Left cardiac atrium (tissue), 4 donors: ENCODE measurements around the gene RGCC. TPM values are rescaled to one million over a fixed set of nuclear protein-coding genes. Genes with fewer than 3 reads are reported as not detected.

ENCODE experiments used
- ATAC-seq, 2 donors: fragments of 200-7000 bp; cut with Tn5 transposase; one replicate each; pipeline ENCODE4 v1.9.1; 2020; ENCODE audit warnings: mild to moderate bottlenecking in 2 of 2, moderate library complexity in 2 of 2
- DNase-seq: peaks from one replicate; pipeline ENCODE4 v3.0.0-alpha.2; 2020
- intact Hi-C, 2 donors: fragments of 100-400 bp; cut with DNase I; formaldehyde crosslinking; loops; one replicate each; pipeline versions ENCODE4 v1.14.1 to v1.15.1; 2022 to 2023
- total RNA-seq, 2 donors: library from RNA; stranded (reverse); fragmentation: NEBNext Ultra II Directional; extraction: Animal tissue kit (Norgen Biotek cat#: 25700); gene quantifications; one replicate each; pipeline ENCODE4 v1.2.1, GENCODE V29; 2021
- donor health status: DM: no; HTN: yes; CAD: no.
- donor health status: DM: no; HTN: yes; CAD: no; lungs with severe emphysema.
- donor health status: DM: yes; HTN: yes; CAD: no.
- donor health status: Dilated cardiomyopathy.

Gene RGCC
- total RNA-seq, 2 donors from 2014 or later = 40.8 to 43.2 TPM

DNA sequence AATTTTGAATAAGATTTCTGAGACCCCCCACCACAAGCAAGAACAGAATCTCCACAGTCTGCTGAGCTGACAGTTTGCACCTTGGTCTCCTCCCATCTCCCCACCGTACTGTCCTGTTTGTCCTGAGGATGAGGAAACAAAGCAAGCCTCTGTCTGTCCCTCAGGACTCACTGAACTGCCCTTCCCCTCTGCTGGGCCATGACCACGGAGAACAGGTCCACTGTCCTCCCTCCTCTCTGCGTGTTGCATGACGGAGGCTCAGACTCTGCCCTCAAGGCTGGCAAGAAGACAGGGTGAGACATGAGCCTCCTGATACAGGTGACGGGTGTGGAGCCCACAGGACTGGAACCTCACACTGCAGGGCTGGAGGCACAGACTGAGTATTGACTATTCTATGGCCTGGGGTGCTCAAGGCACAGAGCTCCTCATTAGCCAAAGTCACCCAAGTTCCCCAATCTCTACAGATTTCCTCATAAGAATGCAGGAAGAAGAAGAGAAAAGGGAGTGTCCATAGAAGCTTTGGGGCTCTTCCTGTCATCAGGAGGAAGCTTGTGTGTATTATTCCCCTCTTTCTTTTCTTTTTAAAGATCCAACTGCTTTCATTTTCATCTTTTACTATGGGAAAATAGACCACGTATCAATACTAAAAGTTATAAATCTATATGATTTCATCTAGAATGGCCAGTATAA is 22.4 kb upstream of the RGCC start:
- intact Hi-C loops = no loop called here
- ATAC-seq (no peak), DNase-seq (no peak)

DNA sequence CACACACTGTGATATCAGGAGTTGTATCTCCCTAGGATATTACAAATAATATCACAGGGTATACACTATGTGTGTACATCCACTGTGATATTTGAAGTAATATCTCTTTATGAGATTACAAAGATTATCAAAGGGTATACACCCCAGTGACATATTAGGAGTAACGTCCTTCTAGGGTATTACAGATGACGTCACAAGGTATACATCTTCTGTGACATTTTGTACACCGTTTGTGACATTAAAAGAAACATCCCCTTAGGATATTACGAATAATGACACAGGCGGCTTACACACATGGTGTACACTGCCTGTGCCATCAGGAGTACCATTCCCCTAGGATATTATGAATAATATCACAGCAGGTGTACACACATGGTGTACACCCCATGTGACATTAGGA is 13.4 kb upstream of the RGCC start:
- ATAC-seq (no peak), DNase-seq (no peak)
- intact Hi-C loops = no loop called here

DNA sequence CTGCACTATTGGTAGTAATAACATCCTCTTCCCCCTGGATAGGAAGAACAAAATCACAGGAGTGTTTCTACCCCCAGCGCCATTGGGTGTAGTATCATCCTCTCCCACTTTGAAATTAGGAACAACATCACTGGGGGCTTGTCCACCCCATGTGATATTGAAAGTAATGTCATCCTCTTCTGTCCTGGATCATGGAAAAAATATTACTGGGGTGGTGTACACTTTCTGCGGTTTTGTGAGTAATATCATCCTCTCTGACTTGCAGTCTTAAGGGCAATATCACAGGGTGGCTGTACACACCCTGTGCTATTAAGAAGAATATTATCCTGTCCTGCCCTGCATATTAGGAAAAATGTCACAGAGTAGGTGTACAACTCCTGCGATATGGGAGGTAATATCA is 4.9 kb upstream of the RGCC start:
- intact Hi-C loops = no loop called here
- ATAC-seq (no peak), DNase-seq (no peak)

DNA sequence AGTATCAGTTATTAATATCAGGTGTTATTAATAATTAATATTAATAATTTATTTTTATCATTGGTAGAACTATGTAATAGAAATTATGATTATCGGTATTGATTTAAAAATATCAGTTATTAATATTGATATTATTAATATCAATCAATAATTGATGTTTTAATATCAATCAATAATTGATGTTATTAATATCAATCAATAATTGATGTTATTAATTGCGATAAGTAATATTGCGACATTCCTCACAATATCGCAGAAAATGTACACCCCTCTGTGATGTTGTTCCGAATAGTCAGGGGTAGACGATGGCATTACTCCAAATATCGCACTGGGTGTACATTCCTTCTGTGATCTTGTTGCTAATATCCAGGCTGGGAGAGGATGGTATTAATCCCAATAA is 3.7 kb upstream of the RGCC start:
- intact Hi-C loops = no loop called here
- ATAC-seq (no peak), DNase-seq (no peak)

DNA sequence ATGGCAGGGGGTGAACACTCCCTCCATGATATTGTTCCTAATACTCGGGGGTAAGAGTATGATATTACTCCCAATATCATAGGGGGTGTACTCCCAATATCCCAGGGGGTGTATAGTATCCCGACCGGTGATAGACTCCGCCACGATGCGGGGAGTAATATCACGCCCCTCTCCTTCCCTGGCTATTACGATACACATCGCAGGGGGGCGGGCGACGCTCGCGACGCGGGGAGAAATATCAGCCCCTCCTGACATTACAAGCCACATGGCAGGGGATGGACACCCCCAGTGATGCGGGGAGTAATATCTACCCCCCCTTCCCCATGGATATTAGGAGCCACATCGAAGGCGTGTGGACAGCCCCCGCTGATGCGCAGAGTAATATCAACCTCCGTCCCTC is 3.2 kb upstream of the RGCC start:
- intact Hi-C loops = no loop called here
- DNase-seq = no peak
- no peak for ATAC-seq

DNA sequence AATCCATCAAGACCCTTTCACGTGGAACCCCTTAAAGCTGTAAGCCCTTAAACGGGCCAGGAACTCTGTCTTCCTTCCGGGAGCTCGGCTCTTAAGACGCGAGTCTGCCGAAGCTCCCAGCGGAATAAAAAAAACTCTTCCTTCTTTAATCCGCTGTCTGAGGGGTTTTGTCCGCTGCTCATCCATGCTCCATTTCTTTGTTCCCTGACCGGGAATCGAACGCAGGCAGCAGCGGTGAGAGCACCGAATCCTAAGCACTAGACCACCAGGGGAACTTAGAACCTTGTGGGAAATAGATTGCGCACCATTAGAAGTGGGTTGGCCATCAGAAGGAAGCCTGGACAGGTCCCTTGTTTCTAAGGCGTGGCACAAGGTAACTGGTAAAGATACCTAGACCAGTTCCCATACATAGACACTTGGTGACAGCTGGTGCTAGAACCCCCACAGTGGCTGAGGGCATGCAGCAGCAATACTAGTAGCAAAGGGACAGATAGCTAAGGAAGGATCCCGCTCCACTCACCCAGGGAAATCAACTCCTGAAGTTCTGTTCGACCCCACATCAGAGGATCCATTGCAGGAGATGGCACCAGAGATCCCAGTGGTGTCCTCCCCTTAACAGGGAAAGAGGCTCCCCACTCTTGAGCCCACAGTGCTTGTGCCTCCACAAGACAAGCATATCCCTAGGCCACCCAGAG is 1.5 kb upstream of the RGCC start:
- intact Hi-C loops = loop anchor here in 1 of 2 donors (5.0 kb wide), 1 partner anchor 196 kb away; no protein-coding TSS in a partner anchor
- no peak for ATAC-seq
- no peak for DNase-seq

DNA sequence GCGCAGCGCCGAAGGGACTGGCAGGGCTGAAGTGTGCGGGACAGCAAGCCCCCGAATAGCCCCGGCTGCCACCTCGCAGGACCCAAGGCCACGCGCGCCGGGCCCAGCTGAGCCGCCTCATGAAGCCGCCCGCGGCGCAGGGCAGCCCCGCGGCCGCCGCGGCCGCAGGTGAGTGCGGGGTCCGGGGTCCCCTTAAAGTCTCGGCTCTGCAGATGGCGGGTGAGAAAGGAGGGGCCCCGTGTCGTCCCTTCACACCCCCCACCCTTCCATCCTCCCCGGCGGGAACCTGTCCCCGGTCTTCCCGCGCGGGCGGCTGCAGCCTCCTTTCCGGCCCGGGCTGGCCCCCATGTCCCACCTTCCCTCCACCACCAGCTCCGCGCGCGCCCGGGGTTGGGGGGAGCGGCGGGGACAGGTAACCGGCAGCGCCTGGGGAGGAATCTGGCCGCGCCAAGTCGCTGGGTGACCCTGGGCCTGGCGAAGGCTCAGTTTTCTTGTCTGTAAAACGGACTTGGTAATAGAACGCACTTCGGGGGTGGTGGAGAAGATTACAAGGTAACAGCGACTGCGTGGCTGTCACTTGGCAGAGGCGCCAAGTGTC is 338 bp downstream of the RGCC start:
- DNase-seq (no peak), ATAC-seq (peak; percentile 12 to 28)
- intact Hi-C loops = loop anchor here in 1 of 2 donors (5.0 kb wide), 1 partner anchor 195 kb away; no protein-coding TSS in a partner anchor

DNA sequence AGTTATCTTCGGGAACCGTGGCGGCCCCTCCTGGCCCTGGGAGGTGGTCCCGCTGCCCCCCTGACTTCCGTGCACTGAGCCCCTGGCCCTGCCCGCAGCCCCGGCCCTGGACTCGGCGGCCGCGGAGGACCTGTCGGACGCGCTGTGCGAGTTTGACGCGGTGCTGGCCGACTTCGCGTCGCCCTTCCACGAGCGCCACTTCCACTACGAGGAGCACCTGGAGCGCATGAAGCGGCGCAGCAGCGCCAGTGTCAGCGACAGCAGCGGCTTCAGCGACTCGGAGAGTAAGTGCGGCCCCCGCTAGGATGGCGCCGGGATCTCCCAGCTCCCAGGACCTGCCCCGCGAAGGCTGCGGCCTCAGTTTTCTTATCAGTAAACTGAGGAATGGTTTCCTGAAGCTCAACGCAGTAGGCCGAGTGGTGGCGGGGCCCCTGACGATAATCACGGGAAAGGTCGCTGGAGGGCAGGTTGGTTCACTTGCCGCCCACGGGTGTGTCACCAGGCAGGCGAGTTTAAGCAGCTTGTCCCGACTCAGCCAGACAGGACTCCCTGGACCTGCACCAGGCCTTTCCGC is 924 bp downstream of the RGCC start:
- intact Hi-C loops = loop anchor here in 1 of 2 donors (5.0 kb wide), 1 partner anchor 194 kb away; no protein-coding TSS in a partner anchor

DNA sequence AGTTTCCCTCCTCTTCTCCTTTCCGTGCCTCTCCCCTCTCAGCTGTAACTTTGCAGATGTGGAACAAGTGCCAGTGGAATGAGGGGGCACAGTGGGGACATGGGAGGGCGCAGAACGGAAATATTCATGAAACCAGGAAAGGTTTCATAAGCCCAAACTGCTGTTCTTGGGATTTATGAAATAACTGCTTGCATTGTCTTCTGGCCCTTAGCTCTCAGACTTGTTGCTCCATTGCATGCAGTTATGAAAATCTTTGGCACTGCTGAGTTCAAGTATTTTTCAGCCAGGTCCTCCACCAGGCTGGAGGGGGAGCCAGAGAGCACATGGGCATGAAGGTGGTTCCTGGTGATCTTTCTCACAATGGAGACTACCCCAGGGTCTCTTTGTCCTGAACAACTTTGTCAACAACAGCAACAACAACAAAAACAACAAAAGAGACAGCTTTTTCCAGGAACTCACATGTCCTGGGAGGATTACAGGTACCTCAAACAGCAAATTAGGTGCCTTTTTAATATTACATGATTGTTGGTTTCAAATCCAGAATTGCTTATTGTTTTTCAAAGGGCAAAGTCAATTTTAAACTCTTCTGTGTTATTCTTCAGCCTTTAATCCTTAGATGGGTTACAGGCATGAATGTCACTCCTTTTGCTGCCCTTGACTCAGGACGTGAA is 1.5 kb downstream of the RGCC start:
- intact Hi-C loops = loop anchor here in 1 of 2 donors (5.0 kb wide), 1 partner anchor 193 kb away; no protein-coding TSS in a partner anchor
- peak; percentile 4 to 31 for ATAC-seq
- peak; percentile 28 for DNase-seq

More for the DNA sequence above, 924 bp downstream of the RGCC start:
- ATAC-seq = peak; percentile 30 to 38
- peak; percentile 49 for DNase-seq

DNA sequence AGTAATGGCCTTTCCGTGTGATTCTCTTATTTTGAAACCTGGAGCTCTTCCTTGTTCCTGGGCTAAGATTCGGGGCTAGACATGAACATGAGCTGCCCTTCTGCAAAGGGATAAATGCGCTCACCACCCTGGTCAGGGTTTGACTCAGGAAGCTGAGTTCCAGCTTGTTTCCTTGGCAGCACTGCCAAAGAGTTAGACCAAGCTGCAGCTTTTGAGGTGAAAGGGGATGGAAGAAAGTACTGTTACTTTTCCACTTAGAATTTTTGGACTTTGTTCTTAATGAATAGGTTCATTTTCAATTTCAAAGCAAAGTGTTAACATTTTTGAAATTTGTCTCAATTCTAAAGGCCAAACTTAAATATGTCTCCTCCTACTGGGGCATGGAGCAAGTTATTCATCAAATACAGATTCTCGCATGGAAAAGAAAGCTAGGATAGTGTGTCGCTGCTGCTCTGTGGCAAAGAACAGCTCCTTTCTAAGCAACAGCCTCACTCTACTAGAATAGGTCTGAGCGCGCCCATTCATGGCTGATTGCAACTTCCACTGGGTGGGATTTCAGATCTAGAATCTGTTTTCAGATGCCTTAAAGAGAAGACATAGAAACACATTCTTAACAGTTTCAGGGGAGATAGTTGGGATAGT is 2.2 kb downstream of the RGCC start:
- no peak for DNase-seq
- no peak for ATAC-seq
- intact Hi-C loops = loop anchor here in 1 of 2 donors (5.0 kb wide), 1 partner anchor 193 kb away; no protein-coding TSS in a partner anchor

DNA sequence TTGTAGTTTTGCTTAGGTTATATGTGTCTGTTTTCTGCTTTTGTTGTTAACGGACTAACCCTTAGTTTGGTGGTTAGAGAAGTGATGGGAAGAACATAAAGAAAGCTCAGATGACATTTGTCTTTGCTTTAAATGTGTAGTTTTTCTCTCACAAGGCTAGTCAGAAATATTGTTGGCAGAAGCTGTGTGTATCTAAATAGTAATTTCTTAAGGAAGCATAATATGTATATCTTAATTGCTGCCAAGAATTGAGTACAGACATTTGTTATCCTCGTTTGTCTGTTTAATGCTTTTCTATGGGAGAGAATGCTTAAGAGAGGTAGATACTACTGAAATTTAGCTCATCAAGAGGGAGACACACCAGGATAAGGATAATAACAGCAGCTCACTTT is 2.7 kb downstream of the RGCC start:
- intact Hi-C loops = no loop called here
- no peak for ATAC-seq
- DNase-seq = no peak

DNA sequence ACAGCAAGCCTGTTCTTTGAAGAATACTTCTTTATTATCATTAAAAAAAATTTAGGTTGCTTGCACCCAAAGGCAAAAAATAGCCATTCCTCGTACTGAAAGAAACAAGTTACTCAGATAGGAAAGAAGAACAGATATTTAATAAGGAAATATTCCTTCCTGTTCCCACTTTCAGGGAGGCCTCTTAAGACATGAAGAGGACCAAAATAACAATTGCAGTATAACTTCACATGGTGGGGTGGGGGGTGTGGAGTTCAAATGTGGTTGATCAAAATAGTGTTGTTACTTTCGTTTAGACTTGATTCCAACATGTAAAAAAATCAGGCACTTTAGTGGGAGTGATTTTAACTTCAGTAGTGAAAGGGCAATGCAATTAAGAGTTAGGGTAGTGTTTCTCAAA is 3.6 kb downstream of the RGCC start:
- no peak for ATAC-seq
- intact Hi-C loops = no loop called here
- DNase-seq = no peak

DNA sequence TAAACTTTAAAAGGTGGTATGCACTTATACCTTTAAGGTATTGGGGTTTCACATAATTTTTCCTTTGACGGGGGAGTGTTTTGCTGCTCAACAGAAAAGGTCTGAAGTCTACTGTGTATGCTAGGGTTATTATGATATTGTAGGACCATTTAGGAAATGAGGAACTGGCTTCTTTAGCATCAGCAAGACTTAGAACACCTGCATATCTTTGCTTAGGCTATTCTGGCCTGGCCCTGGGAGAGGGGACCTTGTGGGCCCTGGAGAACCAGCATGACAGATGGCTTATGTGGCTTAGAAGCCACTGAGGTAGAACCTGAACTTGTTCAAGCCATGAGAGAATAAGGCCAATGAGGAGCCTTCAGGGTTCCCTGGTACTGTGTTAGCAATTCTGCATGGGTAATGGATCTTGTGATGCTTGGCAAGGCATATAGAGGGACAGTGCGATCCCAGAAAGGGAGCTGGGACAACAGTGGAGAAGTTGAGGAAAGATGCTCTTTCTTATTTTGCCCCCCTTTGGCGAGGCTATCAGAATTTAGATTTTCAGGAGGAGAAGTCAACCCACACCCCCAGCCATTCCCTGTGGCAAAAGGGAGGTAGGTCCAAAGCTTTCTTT is 4.3 kb downstream of the RGCC start:
- DNase-seq (no peak), ATAC-seq (no peak)
- intact Hi-C loops = no loop called here

DNA sequence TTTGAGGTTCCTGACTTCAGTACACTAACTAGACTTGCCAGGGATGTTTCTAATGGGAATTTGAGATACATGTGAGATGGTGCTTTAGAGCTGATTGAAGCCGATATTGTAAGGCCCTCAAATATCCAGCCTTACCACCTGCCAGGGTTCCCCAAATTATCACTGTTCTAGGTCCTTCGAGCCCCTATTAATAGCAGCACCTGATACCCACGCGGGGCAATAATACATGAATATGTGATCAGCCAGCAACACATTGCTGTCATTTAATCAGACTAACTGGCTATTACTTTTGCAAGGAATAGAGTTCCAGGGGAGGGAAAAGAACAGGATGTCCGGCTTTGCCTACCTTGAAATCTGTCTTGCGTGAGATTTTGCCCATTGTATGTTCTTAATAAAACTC is 5.1 kb downstream of the RGCC start:
- intact Hi-C loops = no loop called here
- ATAC-seq (no peak), DNase-seq (no peak)

DNA sequence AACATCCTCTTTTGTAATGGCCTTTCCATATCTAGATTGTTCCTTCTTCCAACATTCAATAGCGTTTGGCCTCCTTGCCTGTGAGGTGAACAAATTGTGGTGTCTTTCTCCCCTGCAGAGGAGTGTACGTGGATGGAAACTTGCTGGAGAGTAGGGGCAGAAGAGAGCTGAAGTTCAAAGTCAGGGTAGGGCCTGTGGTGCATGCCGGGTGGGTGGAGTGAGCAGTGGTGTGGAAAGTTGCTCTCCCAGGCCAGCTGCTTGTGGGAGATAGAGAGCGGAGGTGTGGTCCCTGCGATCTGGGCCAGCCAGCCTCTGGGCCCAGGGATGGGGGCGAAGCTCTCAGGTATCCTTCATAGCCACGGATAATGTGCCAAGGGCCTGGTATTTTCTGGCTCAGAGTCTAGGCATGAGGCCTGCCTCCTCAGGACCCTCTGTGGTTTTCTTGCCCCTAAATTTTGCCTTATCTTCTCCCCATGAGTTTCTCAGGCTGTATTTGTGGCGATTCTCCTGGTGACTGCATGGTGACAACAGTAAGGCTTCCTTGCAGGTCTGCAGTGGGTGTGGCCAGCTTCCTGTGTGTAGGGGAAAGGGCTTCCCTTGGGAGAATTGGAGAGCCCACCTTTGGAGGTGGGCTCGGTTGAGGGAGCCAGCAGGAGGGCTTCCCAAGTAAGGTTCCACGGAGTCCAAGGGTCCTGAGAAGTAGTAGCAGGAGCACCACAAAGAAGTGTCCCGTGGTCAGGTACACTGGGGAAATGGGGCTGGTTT is 6.7 kb downstream of the RGCC start:
- intact Hi-C loops = no loop called here
- no peak for DNase-seq
- ATAC-seq = peak in 1 of 2 donors; percentile 16

DNA sequence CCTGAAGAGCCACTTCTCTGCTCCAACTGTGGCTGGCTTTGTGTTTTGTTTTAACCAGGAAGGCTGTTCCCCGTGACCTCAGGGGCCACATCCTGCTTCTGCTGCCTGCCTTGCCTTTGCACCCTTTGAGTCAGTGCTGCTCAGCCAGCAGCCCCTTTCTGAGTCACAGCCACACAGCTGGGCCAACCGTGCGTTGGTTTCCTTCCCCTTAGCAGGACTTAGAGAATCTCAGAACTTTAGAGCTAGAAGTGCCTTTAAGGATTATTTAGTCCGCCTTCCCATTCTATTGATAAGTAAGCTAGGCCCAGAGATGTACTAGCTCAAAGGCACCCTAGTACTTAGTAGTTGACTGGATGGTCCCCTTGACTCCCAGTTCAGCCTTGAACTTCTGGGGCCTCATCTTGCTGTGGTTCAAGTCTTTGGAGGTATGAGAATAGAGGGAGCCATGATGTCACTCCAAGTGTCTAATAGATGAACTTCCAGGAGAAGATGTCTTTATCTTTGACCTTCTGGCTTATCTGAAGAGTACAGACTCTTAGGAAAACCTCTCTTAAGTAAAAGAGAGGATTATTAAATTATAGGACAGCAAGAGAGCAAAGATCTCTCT is 8.0 kb downstream of the RGCC start:
- DNase-seq (peak; percentile 66), ATAC-seq (peak; percentile 84 to 87)
- intact Hi-C loops = no loop called here

DNA sequence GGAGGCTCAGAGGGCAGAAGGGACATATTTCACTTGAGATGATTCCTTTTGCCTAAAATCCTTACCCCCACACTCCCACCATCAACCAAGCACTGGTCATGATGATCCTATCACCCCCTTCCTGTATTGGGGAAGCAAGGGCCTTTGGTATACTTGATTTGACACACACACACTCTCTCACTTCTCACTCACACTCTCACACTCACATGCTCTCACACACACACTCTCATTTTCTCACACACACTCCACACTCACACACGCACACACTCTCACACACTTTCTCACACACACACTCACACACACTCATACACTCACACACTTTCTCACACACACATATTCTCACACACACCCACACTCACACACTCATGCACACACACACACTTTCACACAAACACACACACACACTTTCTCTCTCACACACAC is 8.6 kb downstream of the RGCC start:
- DNase-seq (no peak), ATAC-seq (no peak)
- intact Hi-C loops = no loop called here
